ENCODE results near the gene PUM1.

PUM1 gene

GRCh38 chr1:30928171-30928570, 137.3 kb downstream of the PUM1 start:
- no peak for DNase-seq

- DNase-seq, result no peak
These were observed 138.1 kb downstream of the PUM1 start for GRCh38 chr1:30927448-30927847.

DNA sequence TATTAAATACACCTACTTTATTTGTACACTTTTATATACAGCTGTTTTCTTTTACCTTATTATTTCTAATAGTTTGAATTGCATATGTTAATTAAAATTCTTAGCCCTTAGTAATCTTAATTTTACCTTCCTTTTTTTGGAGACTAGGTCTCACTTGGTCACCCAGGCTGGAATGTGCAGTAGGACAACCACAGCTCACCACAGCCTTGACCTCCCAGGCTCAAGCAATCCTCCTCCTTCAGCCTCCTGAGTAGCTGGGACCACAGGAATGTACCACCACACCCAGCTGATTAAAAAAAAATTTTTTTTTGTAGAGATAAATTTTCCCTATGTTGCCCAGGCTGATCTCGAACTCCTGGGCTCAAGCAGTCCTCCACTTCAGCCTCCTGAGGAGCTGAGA, 141.9 kb downstream of the PUM1 start:
- DNase-seq, result no peak

- peak; percentile 13 for DNase-seq
These were observed 144.7 kb downstream of the PUM1 start for GRCh38 chr1:30920827-30921226.

- peak; percentile 72 for DNase-seq
These were observed 146.3 kb downstream of the PUM1 start for GRCh38 chr1:30919025-30919881.

GRCh38 chr1:30916296-30916695, 149.2 kb downstream of the PUM1 start:
- DNase-seq, result peak; percentile 46

GRCh38 chr1:30915491-30916230, 149.9 kb downstream of the PUM1 start:
- DNase-seq, result peak; percentile 55

DNA sequence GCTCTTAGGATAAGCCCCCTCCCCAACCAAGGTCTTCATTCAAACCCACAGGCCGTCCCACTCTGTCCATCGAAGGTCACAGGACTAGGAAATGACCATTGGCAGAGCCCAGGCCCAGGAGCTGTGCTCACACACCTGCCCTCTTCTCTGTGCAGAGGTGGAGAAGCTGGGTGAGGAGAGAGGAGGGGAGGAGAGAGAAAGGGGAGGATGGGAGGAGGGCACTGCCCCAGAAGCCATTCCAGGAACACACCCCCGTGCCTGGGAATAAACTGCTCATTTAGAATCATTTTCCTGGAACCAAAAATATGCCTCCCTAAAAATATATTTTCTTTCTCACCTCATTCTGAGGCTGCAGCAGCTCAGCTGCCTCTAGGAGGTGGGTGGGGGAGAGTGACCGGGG, 150.6 kb downstream of the PUM1 start:
- DNase-seq, result peak; percentile 48

GRCh38 chr1:30914587-30914922, 151.0 kb downstream of the PUM1 start:
- DNase-seq, result peak; percentile 37

DNA sequence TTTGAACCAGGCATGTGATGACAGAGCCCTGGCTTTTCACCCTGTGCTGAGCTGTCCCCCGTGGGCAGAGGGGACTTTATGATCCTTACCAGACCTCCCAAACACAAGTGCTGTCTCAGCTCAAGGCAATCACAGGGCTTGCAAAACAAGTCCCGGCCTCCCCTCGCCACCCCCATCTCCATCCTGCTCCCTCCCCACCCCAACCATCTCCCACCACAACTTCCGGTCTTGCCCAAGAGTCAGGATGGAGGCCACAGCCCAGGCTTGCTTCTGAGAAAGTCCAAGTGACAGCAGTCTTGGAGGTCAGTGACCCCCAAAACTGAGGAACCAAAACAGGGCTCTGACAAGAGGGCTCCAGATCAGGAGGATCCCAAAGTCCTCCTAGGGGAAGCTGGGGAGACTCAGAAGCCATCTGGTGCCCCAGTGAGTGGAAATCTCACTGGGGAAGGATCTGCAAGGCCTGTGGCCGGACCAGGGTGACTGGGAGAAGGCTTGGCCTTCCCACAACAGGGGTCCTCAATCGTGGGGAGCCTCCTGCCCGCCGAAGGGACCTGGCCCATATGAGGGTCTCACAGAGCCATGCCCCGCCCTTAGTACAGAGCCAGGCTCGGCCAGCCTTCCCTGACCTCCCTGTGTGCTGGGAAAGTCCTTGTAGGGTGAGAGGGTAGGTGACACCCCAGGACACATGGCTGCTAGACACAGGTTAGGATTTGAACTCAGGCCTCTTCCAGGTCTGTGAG, 152.4 kb downstream of the PUM1 start:
- peak; percentile 81 for DNase-seq

DNA sequence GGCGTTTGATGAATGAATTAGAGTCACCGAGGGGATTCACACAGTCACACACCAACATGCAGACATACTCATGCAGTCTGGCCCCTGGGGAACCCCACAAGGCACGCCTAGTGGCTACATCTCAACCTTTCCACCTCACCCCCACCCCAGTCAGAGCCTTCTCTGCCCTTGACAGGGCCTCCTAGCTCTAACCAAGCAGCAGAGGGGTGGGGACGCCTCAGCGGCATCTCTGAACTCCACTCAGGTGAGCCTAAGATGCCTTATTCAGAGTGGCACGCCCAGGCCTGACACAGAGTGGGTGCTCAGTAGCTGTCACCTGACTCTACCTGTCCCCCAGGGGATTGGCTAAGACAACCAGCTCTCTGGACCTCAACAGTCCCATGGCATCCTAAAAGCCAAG, 153.3 kb downstream of the PUM1 start:
- peak; percentile 46 for DNase-seq

- peak; percentile 95 for DNase-seq
These were observed 154.2 kb downstream of the PUM1 start for GRCh38 chr1:30911059-30911954.

DNA sequence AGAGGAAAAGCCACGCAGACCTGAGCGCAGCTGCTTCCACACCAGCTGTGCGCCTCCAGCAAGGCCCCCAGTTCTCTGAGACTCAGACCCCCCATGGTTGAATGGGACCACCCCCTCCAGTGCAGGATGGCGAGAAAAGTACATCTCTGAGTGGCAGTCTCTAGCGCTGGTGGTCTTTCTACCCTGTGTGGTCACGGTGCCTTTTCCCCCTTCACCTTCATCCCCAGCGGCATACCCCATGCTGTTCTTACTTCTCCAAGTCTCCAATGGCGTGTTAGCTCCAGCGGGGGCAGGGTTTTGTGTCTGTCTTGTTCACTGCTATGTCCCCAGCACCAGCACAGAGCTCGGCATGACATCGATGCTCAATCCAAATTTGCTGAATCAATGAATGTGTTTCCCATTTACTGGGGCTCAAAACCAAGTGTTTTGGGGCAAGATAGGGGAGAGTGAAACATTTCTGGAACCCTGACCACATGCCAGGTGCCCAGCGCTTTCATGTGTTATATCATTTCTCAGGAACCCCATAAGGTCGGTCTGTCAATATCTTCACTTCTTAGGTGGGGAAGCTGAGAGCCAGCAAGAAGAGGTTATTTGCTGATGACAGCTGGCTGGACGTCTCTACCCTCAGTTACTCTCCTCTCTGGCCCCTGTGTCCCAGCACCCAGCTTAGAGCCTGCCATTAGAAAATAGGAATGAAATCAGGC, 156.0 kb downstream of the PUM1 start:
- peak; percentile 72 for DNase-seq

DNA sequence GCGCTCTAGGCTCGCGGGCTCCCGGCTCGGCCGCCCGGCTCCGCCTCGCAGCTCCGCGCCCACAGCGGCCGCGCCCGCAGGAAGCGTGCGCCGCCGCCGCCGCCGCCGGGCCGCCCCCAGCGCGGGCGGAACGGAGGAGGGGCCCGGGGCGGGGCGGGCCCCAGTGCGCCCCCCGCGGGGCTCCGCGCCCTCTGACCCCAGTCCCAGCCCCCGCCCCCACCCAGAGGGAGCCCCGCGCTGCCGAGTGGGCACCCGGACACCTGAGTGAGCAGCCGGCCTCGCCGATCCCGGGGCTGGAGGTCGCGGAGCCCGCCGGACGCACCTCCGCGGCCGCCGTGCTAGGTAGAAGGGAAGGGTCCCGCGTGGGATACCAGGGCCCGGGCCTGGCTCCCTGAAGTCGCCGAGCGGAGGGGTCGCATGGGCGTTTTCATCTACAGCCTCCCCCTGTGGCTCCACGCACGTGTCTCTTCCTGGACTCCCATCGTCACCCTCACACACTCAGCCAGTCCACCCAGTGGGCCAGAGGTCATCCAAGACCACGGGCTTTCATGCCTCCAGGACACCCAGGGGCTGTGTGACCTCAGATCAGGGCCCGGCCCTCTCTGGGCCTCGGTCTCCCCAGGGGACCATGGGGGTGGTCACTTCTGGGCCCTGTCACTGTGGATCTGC, 156.7 kb downstream of the PUM1 start, which contains the start of gene SDC3:
SDC3 (minus strand) TSS at position 63 of the 669 bp plus-strand sequence. CDS start 172 bp downstream, outside the sequence.
- peak; percentile 63 for DNase-seq

DNA sequence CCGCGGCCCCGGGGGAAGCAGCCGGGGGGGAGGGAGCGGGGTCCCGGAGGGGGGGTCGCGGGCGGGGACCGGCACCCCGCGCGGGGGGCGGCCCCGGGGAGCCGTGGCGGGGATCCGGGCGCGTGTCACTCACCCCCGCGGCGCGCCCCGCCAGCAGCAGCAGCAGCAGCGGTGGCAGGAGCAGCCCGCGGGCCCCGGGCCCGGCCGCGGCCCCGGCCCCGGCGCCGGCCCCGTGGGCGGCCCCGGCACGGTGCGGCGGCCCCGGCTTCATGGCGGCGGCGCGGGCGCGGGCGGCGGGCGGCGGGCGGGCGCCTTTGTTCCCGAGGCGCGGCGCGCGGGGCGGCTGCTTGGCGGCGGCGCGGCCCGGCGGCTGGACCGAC, 157.2 kb downstream of the PUM1 start:
- no peak for DNase-seq

DNA sequence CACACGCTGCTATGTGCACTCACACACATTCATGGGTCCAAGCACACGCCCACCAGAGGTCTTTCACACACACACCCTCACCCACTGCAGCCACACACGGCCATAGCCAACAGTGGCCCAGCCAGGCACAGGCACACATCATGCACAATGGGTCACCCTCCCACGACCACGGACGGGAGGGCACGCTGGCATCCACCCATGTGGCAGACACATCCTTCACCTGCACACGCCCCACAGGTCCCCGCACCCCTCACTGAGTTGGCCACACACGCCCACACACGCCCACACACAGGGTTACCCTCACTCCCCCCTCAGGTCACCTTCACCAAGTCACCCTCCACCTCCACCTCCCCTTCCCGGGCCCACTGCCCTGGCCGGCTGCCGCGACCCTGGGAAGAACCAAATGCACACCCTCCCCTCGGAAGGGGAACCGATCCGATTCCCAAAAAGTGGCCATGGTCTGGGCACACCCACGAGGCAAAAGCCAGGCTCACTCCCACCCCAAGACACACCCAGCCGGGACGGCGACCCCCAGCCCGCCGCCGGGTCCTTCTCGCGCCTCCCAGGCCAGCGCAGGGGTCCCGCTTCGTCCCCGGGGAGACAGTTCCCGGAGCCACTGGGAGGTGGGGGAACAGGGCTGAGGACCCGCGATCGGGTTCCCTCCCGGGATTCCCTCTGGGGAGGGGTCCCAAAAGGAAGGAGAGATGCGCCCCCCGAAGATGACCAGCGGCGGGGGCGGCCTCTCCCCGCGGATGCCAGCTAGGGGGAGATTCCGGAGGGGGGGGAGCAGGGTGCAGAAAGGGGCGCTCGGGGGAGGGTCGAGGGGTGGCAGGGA, 157.8 kb downstream of the PUM1 start:
- peak; percentile 49 for DNase-seq

- DNase-seq, result no peak
These were observed 158.7 kb downstream of the PUM1 start for GRCh38 chr1:30906631-30907441.

- DNase-seq, result no peak
These were observed 159.4 kb downstream of the PUM1 start for GRCh38 chr1:30905916-30906620.

DNA sequence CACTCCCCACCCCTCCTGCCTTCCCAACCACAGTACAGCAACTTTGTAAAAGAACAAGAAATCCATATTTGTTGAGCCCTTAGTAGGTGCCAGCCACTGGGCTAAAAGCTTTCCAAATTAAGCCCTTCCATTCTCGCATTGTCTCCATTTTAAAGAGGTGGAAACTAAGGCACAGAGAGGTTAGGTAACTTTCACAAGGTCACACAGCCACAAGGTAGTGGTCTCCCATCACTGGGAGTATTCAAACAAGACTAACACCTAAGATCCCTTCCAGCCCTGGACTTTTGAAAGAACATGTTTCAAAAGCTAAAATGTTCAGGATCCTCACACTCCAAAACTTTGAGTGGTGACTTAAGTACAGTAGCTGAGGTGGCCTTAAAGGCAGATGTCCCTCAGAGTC, 160.1 kb downstream of the PUM1 start:
- no peak for DNase-seq

Measured in islet precursor cell (in vitro differentiated cells).